Heart left ventricle (tissue), 13 donors: ENCODE results near the gene NOX3.

Experiments used
- CTCF ChIP-seq, 12 donors: fragments of 200-600 bp; sonication (generic) in 4 of 12; IDR thresholded peaks; one replicate each; pipeline versions ENCODE4 v1.5.0 to v1.8.0; 2018 to 2022; ENCODE audit warnings: antibody characterized with exemption in 12 of 12, mild to moderate bottlenecking in 5 of 12
- POLR2A ChIP-seq, 2 donors: fragments of 450-650 bp; IDR thresholded peaks; one replicate each; pipeline ENCODE4 v1.6.1; 2017; ENCODE audit warnings: antibody characterized with exemption in 2 of 2, mild to moderate bottlenecking in 2 of 2, moderate library complexity in 2 of 2
- donor health status: ischemic (EF 13 %, LVEDD 7.1; RV severe dilation, severe dysfunction).
- donor health status: DM: no; HTN: yes; CAD: no.
- donor health status: DM: no; HTN: no; CAD: no.
- donor health status: ischemic (EF 25% LVEDD 6.9; RV normal size, moderate dysfunction).
- donor health status: ischemic (EF 25% LVEDD 5.7; RV mildly dilated, moderate dysfunction).
- donor health status: ischemic (EF 35%, LVEDD 5.7; RV mildly dilated, moderate dysfunction).
- donor health status: nonischemic (EF 11% LVEDD 7.7; RV severe dilation, severe dysfunction).
- donor health status: DM: yes; HTN: yes; CAD: no.
- donor health status: PGD.
- donor health status: ischemic (EF 29% LVEDD 5.4; RV normal size, mild dysfunction).
- donor health status: nonischemic (EF 23%, LVEDD 6.1; RV moderate dilation, normal function).

DNA sequence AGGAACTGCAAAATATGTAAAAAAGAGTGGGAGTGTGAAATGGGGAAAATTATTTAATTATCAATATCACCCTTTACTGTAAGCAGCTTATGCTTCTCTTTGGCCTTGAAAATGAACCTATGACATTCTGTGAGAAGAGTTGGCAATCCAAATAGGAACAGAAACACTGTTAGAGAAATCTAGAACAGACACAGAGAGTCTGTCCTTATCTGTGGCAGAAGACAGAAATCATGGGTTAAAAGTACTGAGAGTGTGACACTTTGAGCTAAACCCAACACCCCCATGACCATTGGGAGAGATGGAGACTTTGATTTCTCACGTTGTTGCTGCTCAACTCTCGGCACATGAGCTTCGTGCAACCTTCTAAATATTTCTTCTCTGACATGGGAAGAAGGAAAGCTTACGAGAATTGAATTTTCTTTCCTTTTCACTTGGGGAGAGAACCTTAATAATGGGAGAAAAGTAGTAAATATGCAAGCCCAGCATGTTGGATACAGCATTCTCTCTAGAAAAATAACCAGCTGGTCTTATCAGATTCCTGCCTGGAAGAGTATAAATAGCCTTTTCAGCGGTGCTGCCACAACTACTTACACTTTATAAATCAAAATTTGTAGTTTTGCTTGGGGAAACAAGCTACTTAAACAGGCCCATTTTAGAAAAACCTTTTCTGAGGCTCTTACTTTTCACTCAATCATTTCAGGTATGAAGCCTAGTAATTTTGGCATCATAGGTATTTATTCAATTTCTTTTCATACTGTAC, 49.4 kb upstream of the NOX3 start:
- no peak for TF ChIP-seq CTCF (IDR thresholded peaks at IDR 0.05)
- no peak for TF ChIP-seq POLR2A (IDR thresholded peaks at IDR 0.05)
